GM12878 (cell line): ENCODE data around the gene MFAP3L. TPM values are rescaled to one million over a fixed set of nuclear protein-coding genes. Genes with fewer than 3 reads are reported as not detected.

Experiments
- ATAC-seq: fragments of 200-7000 bp; cut with Tn5 transposase; 3 replicates; pipeline ENCODE4 v1.9.1; 2020; ENCODE audit warnings: mild to moderate bottlenecking, moderate library complexity
- BruUV-seq: library from RNA; stranded (reverse); fragments of 400-500 nt; replicated peaks from 2 replicates; lab custom pipeline; 2021; lab: Mats Ljungman, UMichigan
- CTCF ChIA-PET: fragments of 300-600 bp; sonication (Branson Sonifier 250); formaldehyde crosslinking; extraction: SDS; loops from one replicate; lab custom pipeline; 2021; ENCODE audit warnings: inconsistent platforms; lab: Yijun Ruan, JAX
- POLR2A ChIA-PET: fragments of 350-600 bp; formaldehyde crosslinking; extraction: SDS; loops from one replicate; lab custom pipeline; 2021; ENCODE audit warnings: inconsistent platforms; lab: Charles Lee
- RAD21 ChIA-PET: fragments of 300-600 bp; sonication (Branson Sonifier 250); formaldehyde crosslinking; loops from one replicate; lab custom pipeline; 2023; ENCODE audit warnings: antibody characterized with exemption; ENCODE audit not compliant: unreplicated experiment; lab: Charles Lee
- SMC1A ChIA-PET: fragments of 300-600 bp; sonication (Branson Sonifier 250); formaldehyde crosslinking; loops from one replicate; lab custom pipeline; 2023; ENCODE audit not compliant: unreplicated experiment, uncharacterized antibody; lab: Charles Lee
- DNase-seq: peaks from one replicate; pipeline ENCODE4 v3.0.0-alpha.2; 2011; ENCODE audit warnings: low read depth, low spot score
- FAIRE-seq: peaks from 3 replicates; lab custom pipeline; 2011; peaks lifted over from hg19 to GRCh38; lab: Jason Lieb, UNC
- H2AFZ ChIP-seq: 2 replicates; pipeline ENCODE4 v1.6.0; 2011; ENCODE audit warnings: low read depth, low read length, control low read depth; ENCODE audit not compliant: control insufficient read depth
- H3K27ac ChIP-seq: 2 replicates; pipeline ENCODE4 v1.5.1; 2011; ENCODE audit warnings: control low read depth; ENCODE audit not compliant: control insufficient read depth, insufficient read depth
- H3K27me3 ChIP-seq, 2 experiments: replicated peaks in 1 of 2; 2 replicates each; pipeline versions ENCODE4 v1.6.0 to v1.6.1; 2011; ENCODE audit warnings: low read length in 1 of 2; ENCODE audit not compliant: control insufficient read depth in 2 of 2, insufficient read depth in 2 of 2
- H3K36me3 ChIP-seq, 2 experiments: 2 replicates each; pipeline ENCODE4 v1.5.1; 2011; ENCODE audit warnings: low read length in 1 of 2; ENCODE audit not compliant: control insufficient read depth in 2 of 2, insufficient read depth in 2 of 2
- H3K4me1 ChIP-seq: 2 replicates; pipeline ENCODE4 v1.6.1; 2011; ENCODE audit warnings: mild to moderate bottlenecking, low read length, moderate library complexity, mixed read lengths; ENCODE audit not compliant: control insufficient read depth, insufficient read depth
- H3K4me2 ChIP-seq: 2 replicates; pipeline ENCODE4 v1.6.0; 2011; ENCODE audit warnings: control low read depth; ENCODE audit not compliant: control insufficient read depth, insufficient read depth
- H3K4me3 ChIP-seq: fragments of 200-600 bp; sonication (generic); 2 replicates; pipeline ENCODE4 v1.5.1; 2016
- H3K79me2 ChIP-seq: 2 replicates; pipeline ENCODE4 v1.6.0; 2011; ENCODE audit warnings: low read length; ENCODE audit not compliant: control insufficient read depth, insufficient read depth
- H3K9ac ChIP-seq: 2 replicates; pipeline ENCODE4 v1.8.0; 2011; ENCODE audit warnings: low read length, control low read depth, mixed read lengths; ENCODE audit not compliant: control insufficient read depth, insufficient read depth
- H3K9me3 ChIP-seq: replicated peaks from 3 replicates; pipeline ENCODE4 v1.5.1; 2011; ENCODE audit warnings: mild to moderate bottlenecking, low read length; ENCODE audit not compliant: control insufficient read depth, insufficient read depth
- H4K20me1 ChIP-seq: 2 replicates; pipeline ENCODE4 v1.6.0; 2011; ENCODE audit not compliant: control insufficient read depth, insufficient read depth
- PAX5 ChIP-seq: IDR thresholded peaks from 2 replicates; pipeline ENCODE4 v1.6.1; 2011; ENCODE audit warnings: low read depth, low read length, borderline replicate concordance
- SUZ12 ChIP-seq: fragments of 200-600 bp; sonication (generic); IDR thresholded peaks from one replicate; pipeline ENCODE4 v1.6.1; 2018; ENCODE audit warnings: antibody characterized with exemption, mild to moderate bottlenecking; ENCODE audit not compliant: unreplicated experiment
- ZNF687 ChIP-seq: fragments of 450-650 bp; IDR thresholded peaks from 2 replicates; pipeline ENCODE4 v1.6.1; 2017; ENCODE audit warnings: mild to moderate bottlenecking, moderate library complexity
- WGBS: methylation state at CpG from one replicate; pipeline ENCODE4 v1.1.6; 2016; ENCODE audit warnings: low lambda C conversion rate; ENCODE audit not compliant: insufficient replicate concordance, insufficient coverage; ENCODE audit errors: missing lambda C conversion rate; 5-methylcytosine and 5-hydroxymethylcytosine counted together
- in situ Hi-C: fragments of 300-500 bp; cut with MboI; formaldehyde crosslinking; loops from 9 replicates; pipeline ENCODE4 v1.14.3; 2018; ENCODE audit warnings: mixed read lengths
- intact Hi-C: fragments of 100-400 bp; cut with micrococcal nuclease; formaldehyde crosslinking; loops from one replicate; pipeline ENCODE4 v1.14.2; 2022; ENCODE audit not compliant: unreplicated experiment
- polyA plus RNA-seq, 11 experiments: library from polyadenylated mRNA; depleted of rRNA in 4 of 11; unstranded in 6 of 11; stranded (reverse) in 5 of 11; fragments of >200 nt; fragmentation: Nextera tagmentation in 4 of 11; fragmentation: Illumina TruSeq in 1 of 11; extraction: Ambion mirVana in 4 of 11; extraction: Trizol in 1 of 11; gene quantifications; 1 replicate in 1 of 11; 2 replicates in 10 of 11; pipeline versions ENCODE4 v1.2.1 to v1.2.3, GENCODE V29; 2011 to 2016; ENCODE audit warnings: inconsistent platforms in 2 of 11, missing spikeins in 2 of 11, low read depth in 1 of 11
- total RNA-seq, 4 experiments: library from RNA; depleted of rRNA in 3 of 4; stranded (reverse); fragments of >200 nt in 3 of 4; fragmentation: Illumina TruSeq in 1 of 4; extraction: Trizol in 1 of 4; gene quantifications; 2 replicates each; pipeline versions ENCODE4 v1.2.1 to v1.2.3, GENCODE V29; 2013 to 2021

The MFAP3L gene
- total and polyA plus RNA-seq, 10 of the 15 experiments (the other 5 are each of a cell fraction or from before 2014, with no cell fraction given): 0.10 to 3.0 TPM; not detected in 8

- SMC1A ChIA-PET: interaction anchor here (0.8 kb wide), 1 partner anchor 18 kb away, joined by 3 read pairs; no protein-coding TSS in a partner anchor
- intact Hi-C loops (loop anchor here (5.0 kb wide), 1 partner anchor 413 kb away; the partner anchor contains the start of gene NEK1), in situ Hi-C loops (no loop called here)
- no peak for TF ChIP-seq PAX5
- TF ChIP-seq ZNF687: no peak
- TF ChIP-seq SUZ12: peak; percentile 82
- RAD21 ChIA-PET: no interaction called here
- Histone ChIP-seq H3K4me2 (peak overlapping the region; percentile 44), H3K79me2 (no peaks in the 10 kb centered on the region), H3K27ac (no peak overlapping the region), H3K27me3 (peaks cover 0 to 12% of the 10 kb centered on the region in 2 experiments; a peak in 3 of 4 replicates), H3K9me3 (no peaks in the 10 kb centered on the region; the same call in 2 of the 3 replicates), H3K4me3 (no peak overlapping the region), H3K9ac (no peak overlapping the region), H3K4me1 (peaks cover 5% of the 10 kb centered on the region), H2AFZ (peak overlapping the region; percentile 59; the same call in 1 of the 2 replicates), H3K36me3 (no peaks in the 10 kb centered on the region), H4K20me1 (no peaks in the 10 kb centered on the region)
- DNase-seq (no peak), ATAC-seq (no peak), FAIRE-seq (no peak)
- POLR2A ChIA-PET: no interaction called here
- WGBS: 38% methylated on average over 55 of the region's 74 CpGs
- BruUV-seq: no TSS peak
- CTCF ChIA-PET: interaction anchor here (1.2 kb wide), 1 partner anchor 11 kb away, joined by 4 read pairs; no protein-coding TSS in a partner anchor
Measured at GRCh38 chr4:170025523-170026252, 507 bp downstream of the MFAP3L start.
